Activated naive CD4-positive, alpha-beta T cell treated with anti-CD3 and anti-CD28 coated beads for 36 hours (primary cell): Measurements from ENCODE around the gene VRK1. TPM values are rescaled to one million over a fixed set of nuclear protein-coding genes. Genes with fewer than 3 reads are reported as not detected.

Source experiments
- CTCF ChIA-PET: fragments of 350-600 bp; sonication (Branson Sonifier 250); formaldehyde crosslinking; loops from one replicate; lab custom pipeline; 2021; ENCODE audit warnings: antibody characterized with exemption; lab: Charles Lee
- DNase-seq: peaks from one replicate; pipeline ENCODE4 v3.0.0-alpha.2; 2020
- H3K27ac Mint-ChIP-seq: one replicate; pipeline ENCODE4 v1.8.0; 2021; ENCODE audit warnings: mild to moderate bottlenecking, mixed read lengths
- H3K27me3 Mint-ChIP-seq: one replicate; pipeline ENCODE4 v1.8.0; 2021; ENCODE audit warnings: low read depth, mixed read lengths
- H3K36me3 Mint-ChIP-seq: one replicate; pipeline ENCODE4 v1.8.0; 2021; ENCODE audit warnings: low read depth, mixed read lengths
- H3K4me1 Mint-ChIP-seq: one replicate; pipeline ENCODE4 v1.8.0; 2021; ENCODE audit warnings: low read depth, mixed read lengths
- H3K4me3 Mint-ChIP-seq: one replicate; pipeline ENCODE4 v1.8.0; 2021; ENCODE audit warnings: mild to moderate bottlenecking, moderate library complexity, mixed read lengths
- H3K9me3 Mint-ChIP-seq: one replicate; pipeline ENCODE4 v1.8.0; 2021; ENCODE audit warnings: mixed read lengths
- intact Hi-C: fragments of 100-400 bp; cut with micrococcal nuclease; formaldehyde crosslinking; loops from one replicate; pipeline ENCODE4 v1.15.1; 2023
- total RNA-seq, 2 experiments: library from RNA; stranded (reverse); gene quantifications; one replicate each; pipeline ENCODE4 v1.2.3, GENCODE V29; 2021

Gene VRK1, protein sequence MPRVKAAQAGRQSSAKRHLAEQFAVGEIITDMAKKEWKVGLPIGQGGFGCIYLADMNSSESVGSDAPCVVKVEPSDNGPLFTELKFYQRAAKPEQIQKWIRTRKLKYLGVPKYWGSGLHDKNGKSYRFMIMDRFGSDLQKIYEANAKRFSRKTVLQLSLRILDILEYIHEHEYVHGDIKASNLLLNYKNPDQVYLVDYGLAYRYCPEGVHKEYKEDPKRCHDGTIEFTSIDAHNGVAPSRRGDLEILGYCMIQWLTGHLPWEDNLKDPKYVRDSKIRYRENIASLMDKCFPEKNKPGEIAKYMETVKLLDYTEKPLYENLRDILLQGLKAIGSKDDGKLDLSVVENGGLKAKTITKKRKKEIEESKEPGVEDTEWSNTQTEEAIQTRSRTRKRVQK
- total RNA-seq = 10 to 100 TPM; 64.9 to 74.3 TPM

DNA sequence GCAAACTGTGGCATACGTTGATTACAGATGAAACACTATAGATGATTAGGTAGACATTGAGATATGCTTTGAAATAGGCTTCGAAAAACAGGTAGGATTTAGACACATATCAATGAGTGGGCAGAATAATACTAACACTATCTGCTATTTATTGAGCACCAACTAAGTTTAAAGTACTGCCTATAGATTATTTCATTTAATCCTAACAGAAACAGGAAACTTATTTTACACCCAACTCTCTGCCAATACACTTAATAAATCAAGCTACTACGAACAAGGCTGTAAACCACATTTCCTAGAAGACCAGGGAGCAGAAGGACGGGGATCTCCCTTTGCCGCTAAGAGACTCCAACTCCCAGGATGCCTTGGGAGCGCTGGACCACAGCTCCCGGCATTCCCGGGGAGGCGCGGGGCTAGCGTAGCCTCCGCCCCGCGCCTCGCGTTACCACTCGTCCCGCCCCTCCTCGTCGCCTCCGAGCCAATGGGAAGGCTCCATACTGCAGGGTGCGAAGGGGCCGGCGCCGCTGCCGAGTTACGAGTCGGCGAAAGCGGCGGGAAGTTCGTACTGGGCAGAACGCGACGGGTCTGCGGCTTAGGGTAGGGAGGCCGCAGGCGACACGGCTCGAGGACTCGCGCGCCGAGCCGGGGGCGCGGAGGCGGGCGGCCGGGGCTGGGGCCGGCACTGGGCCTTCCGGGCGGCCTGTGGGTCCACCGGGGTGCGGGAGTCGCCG lies at the start of gene VRK1:
TSS of gene VRK1 (plus strand) at position 532 of the 731 bp plus-strand sequence. CDS start 36,090 bp downstream, outside the sequence.
- H3K27ac Mint-ChIP-seq = peak within 1 kb of the TSS; percentile 84
- H3K36me3 Mint-ChIP-seq = peaks cover 4% of the 10 kb centered on the region
- DNase-seq = peak; percentile 96
- H3K4me1 Mint-ChIP-seq = peaks cover 20% of the 10 kb centered on the region
- CTCF ChIA-PET = interaction anchor here (0.6 to 3.1 kb wide), 2 partner anchors 56 to 65 kb away, joined by 3 to 15 read pairs; no protein-coding TSS in a partner anchor
- peak within 1 kb of the TSS; percentile 92 for H3K4me3 Mint-ChIP-seq
- H3K9me3 Mint-ChIP-seq = no peaks in the 10 kb centered on the region
- no peaks in the 10 kb centered on the region for H3K27me3 Mint-ChIP-seq
- intact Hi-C loops = loop anchor here (1.0 to 5.0 kb wide), 5 partner anchors 55 to 1275 kb away; partner anchors contain the start of genes AK7, ATG2B, GSKIP and PAPOLA

DNA sequence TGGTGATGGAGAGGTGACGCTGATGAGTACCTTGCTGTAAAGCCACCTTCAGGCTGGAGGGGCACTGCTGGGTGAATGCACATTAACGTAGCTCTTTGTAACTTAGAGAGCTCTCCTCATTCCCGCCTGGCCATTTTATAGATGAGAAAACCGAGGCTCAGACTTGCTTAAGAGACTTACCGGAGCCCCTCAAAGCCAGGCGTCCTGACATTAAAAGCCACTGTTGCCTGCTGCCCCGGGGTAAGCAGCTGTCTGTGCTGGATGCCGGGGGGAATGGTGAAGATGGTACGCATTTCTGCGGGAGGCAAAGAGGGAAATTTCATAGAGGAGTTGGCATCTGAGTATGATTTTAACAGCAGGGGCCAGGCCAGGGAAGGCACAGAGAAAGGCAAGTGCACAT lies 49.6 kb upstream of the VRK1 start:
- CTCF ChIA-PET = interaction anchor here (0.7 kb wide), 1 partner anchor 149 kb away, joined by 3 read pairs; no protein-coding TSS in a partner anchor
- H3K27ac Mint-ChIP-seq = no peak overlapping the region
- no peak overlapping the region for H3K4me3 Mint-ChIP-seq
- DNase-seq = no peak
- no peaks in the 10 kb centered on the region for H3K4me1 Mint-ChIP-seq
- H3K36me3 Mint-ChIP-seq = no peaks in the 10 kb centered on the region
- H3K27me3 Mint-ChIP-seq = peaks cover 18% of the 10 kb centered on the region
- H3K9me3 Mint-ChIP-seq = no peaks in the 10 kb centered on the region
- intact Hi-C loops = no loop called here

DNA sequence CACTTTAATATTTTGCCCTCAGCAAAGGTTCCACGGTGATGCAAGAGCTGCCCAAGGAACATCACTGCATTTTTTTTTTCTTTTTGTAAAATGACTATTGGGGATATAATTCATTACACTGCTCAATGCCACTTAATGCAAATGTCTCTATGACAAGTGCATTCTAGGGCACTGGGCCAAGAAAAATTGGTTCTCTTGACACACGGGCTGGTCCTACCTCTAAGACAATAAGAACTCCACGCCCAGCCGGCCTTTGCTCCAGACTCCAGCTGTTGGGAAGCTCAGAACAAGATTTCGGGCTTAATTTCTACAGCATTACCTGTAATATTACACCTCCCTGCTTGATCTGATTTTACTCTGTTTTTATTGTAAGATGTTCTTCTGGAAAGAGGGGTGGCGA lies 48.8 kb upstream of the VRK1 start:
- CTCF ChIA-PET = interaction anchor here (0.7 kb wide), 1 partner anchor 150 kb away, joined by 3 read pairs; no protein-coding TSS in a partner anchor
- no peak overlapping the region for H3K27ac Mint-ChIP-seq
- peaks cover 15% of the 10 kb centered on the region for H3K27me3 Mint-ChIP-seq
- no peak for DNase-seq
- no peaks in the 10 kb centered on the region for H3K9me3 Mint-ChIP-seq
- H3K4me3 Mint-ChIP-seq = no peak overlapping the region
- intact Hi-C loops = no loop called here
- no peaks in the 10 kb centered on the region for H3K36me3 Mint-ChIP-seq
- H3K4me1 Mint-ChIP-seq = no peaks in the 10 kb centered on the region

DNA sequence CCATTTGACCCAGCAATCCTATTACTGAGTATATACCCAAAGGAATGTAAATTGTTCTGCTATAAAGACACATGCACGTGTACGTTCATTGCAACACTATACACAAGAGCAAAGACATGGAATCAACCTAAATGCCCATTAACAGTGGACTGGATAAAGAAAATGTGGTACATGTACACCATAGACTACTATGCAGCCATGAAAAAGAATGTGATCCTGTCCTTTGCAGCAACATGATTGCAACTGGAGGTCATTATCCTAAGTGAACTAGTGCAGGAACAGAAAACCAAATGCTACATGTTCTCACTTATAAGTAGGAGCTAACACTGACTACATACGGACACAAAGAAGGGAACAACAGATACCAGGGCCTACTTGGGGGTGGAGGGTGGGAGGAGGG lies 45.7 kb upstream of the VRK1 start:
- DNase-seq = no peak
- no peak overlapping the region for H3K27ac Mint-ChIP-seq
- intact Hi-C loops = no loop called here
- peaks cover 5% of the 10 kb centered on the region for H3K27me3 Mint-ChIP-seq
- CTCF ChIA-PET = no interaction called here
- no peaks in the 10 kb centered on the region for H3K36me3 Mint-ChIP-seq
- H3K9me3 Mint-ChIP-seq = no peaks in the 10 kb centered on the region
- H3K4me3 Mint-ChIP-seq = no peak overlapping the region
- H3K4me1 Mint-ChIP-seq = no peaks in the 10 kb centered on the region

DNA sequence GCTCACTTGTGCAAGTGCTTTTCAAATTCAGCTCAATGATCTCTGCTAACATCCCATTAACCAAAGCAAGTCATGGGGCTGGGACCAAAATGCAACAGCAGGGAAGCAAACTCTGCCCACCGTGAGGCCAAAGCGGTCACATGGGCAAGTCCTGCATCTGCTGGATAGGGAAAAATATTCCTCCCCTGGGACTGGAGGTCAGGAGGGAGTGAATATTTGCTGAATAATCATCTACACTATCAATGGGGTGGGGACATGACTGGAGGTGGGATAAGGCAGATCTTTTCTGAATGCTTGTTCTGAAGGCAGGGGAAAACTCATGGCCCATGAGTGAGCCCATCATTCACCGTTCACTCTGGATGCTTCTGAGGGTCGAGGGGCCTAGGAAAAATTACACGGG lies 45.1 kb upstream of the VRK1 start:
- no peak overlapping the region for H3K27ac Mint-ChIP-seq
- H3K27me3 Mint-ChIP-seq = peaks cover 5% of the 10 kb centered on the region
- intact Hi-C loops = no loop called here
- no peaks in the 10 kb centered on the region for H3K9me3 Mint-ChIP-seq
- H3K4me1 Mint-ChIP-seq = no peaks in the 10 kb centered on the region
- CTCF ChIA-PET = no interaction called here
- DNase-seq = no peak
- H3K4me3 Mint-ChIP-seq = no peak overlapping the region
- H3K36me3 Mint-ChIP-seq = no peaks in the 10 kb centered on the region

DNA sequence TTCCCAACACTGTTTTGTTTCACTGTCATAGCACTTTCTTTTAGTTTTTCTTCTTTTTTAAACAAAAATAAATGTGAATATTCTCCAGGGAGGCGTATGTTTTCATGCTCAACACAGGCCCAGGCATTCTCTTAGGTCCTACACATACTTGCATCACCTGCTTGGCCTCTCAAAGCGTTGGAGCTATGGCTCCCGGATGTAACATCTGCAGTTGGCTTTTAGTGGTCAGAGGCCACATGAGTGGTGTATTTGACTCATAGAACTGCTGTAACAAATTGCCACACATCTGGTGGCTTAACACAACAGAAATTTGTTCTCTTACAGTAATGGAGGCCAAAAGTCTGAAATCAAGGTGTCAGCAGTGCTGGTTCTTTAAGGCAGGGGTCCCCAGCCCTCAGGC lies 44.6 kb upstream of the VRK1 start:
- CTCF ChIA-PET = no interaction called here
- DNase-seq = no peak
- intact Hi-C loops = no loop called here
- H3K9me3 Mint-ChIP-seq = no peaks in the 10 kb centered on the region
- H3K27ac Mint-ChIP-seq = no peak overlapping the region
- H3K4me3 Mint-ChIP-seq = no peak overlapping the region
- peaks cover 5% of the 10 kb centered on the region for H3K27me3 Mint-ChIP-seq
- H3K36me3 Mint-ChIP-seq = no peaks in the 10 kb centered on the region
- no peaks in the 10 kb centered on the region for H3K4me1 Mint-ChIP-seq

DNA sequence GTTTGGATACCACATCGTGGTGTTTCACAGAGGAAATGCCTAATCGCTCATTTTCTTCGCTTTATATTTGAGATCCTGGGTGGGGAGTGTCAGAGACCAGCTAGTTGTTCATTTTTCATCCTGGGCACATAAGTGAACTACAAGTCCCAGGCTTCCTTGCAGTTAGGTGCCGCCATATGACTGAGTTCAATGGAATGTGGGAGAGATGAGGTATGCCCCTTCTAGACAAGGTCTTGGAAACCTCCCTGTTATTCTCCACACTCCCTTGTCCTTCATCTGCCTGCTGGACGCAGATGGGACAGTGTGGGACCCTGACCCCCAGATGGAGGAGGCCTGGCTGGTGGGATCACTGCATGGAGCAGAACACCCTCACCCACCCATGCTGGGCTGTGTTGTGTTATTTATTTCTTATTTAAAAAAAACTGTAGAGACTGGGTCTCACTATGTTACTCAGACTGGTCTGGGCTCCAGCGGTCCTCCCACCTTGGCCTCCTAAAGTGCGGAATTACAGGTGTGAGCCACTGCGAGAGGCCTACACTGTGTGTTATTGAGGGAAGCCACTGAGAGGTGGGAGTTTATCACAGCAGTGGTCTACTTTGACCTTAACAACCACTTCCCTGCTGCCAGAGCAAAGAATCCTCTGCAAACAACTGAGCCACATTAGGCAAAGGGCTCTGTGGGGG lies 42.9 kb upstream of the VRK1 start:
- CTCF ChIA-PET = no interaction called here
- no peaks in the 10 kb centered on the region for H3K9me3 Mint-ChIP-seq
- no peak overlapping the region for H3K27ac Mint-ChIP-seq
- no peaks in the 10 kb centered on the region for H3K4me1 Mint-ChIP-seq
- H3K4me3 Mint-ChIP-seq = no peak overlapping the region
- no peak for DNase-seq
- intact Hi-C loops = no loop called here
- peaks cover 5% of the 10 kb centered on the region for H3K27me3 Mint-ChIP-seq
- no peaks in the 10 kb centered on the region for H3K36me3 Mint-ChIP-seq

DNA sequence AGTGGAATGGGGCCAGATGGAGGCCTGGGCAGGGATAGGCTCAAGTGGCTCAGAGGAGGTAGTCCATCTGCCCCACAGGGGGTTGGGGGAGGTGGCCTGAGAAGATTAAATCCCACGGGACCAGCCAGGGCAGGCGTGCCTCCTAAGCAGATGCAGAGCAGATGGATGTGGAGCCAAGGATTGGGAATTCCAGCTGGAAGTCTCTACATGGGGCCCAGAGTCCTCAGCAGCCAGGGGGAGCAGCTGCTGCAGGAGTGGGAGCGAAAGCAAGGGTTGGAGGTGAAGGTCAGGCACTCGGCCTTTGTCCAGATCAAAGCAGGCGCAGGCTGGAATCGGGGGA lies 42.4 kb upstream of the VRK1 start:
- Mint-ChIP-seq H3K4me1 (no peaks in the 10 kb centered on the region), H3K27me3 (peaks cover 5% of the 10 kb centered on the region), H3K27ac (no peak overlapping the region), H3K9me3 (no peaks in the 10 kb centered on the region), H3K4me3 (no peak overlapping the region), H3K36me3 (no peaks in the 10 kb centered on the region)
- no peak for DNase-seq
- CTCF ChIA-PET = no interaction called here
- intact Hi-C loops = no loop called here

DNA sequence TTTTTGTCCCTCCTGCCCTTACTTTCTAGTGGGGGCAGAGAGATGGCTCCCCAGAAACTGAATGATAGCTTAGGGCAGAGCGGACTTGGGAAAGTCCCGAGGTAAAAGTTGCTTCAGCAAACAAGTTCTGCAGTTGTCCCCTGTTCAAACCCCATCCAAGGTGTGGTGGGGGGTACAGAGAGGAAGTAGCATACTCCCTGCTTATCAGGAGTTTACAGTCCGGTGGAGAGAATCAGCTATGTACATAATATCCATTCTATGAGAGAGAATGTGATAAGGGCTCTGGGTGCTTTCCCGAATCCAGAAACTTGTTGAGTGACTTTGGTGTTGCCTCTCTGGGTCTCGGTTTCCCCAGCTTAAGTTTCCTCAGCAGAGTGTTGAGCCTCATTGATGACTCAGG lies 40.4 kb upstream of the VRK1 start:
- H3K4me3 Mint-ChIP-seq = no peak overlapping the region
- no peaks in the 10 kb centered on the region for H3K36me3 Mint-ChIP-seq
- DNase-seq = no peak
- CTCF ChIA-PET = no interaction called here
- peaks cover 5% of the 10 kb centered on the region for H3K27me3 Mint-ChIP-seq
- H3K9me3 Mint-ChIP-seq = no peaks in the 10 kb centered on the region
- intact Hi-C loops = no loop called here
- H3K4me1 Mint-ChIP-seq = no peaks in the 10 kb centered on the region
- H3K27ac Mint-ChIP-seq = no peak overlapping the region

DNA sequence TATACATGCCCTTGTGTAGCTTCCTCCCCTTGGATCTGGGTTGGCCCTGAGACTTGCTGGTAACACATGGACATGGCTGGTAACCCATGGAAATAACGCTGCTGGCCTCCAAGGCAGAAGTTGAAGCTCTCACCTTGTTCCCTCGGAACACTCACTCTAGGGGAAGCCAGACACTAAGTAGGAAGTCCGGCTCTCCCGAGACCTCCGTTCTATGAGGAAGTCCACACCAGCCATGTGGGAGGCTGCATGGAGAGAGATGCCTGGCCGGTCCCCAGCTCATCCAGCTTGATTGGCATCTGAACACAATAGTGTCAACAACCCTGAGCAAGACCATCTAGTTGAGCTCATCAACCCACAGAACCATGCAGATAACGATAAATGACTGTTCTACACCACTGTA lies 39.7 kb upstream of the VRK1 start:
- peaks cover 5% of the 10 kb centered on the region for H3K27me3 Mint-ChIP-seq
- no peak overlapping the region for H3K27ac Mint-ChIP-seq
- no peaks in the 10 kb centered on the region for H3K4me1 Mint-ChIP-seq
- H3K4me3 Mint-ChIP-seq = no peak overlapping the region
- no peaks in the 10 kb centered on the region for H3K9me3 Mint-ChIP-seq
- CTCF ChIA-PET = no interaction called here
- H3K36me3 Mint-ChIP-seq = no peaks in the 10 kb centered on the region
- intact Hi-C loops = no loop called here
- no peak for DNase-seq

DNA sequence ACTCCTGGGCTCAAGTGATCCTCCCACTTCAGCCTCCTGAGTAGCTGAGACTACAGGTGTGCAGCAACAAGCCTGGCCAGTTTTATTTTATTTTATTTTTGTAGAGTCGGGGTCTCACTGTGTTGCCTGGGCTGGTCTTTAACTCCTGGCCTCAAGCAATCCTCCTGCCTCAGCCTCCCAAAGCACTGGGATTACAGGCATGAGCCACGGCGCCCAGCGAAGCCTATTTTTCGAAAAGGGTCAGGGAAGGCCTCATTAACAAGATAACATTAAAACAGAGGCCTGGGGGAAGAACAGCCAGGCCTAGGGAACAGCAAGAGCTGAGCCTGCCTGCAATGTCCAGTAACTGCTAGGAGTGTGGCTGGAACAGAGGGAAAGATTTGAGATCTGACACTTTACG lies 36.1 kb upstream of the VRK1 start:
- Mint-ChIP-seq H3K27me3 (peaks cover 2% of the 10 kb centered on the region), H3K36me3 (no peaks in the 10 kb centered on the region), H3K4me3 (no peak overlapping the region), H3K27ac (no peak overlapping the region), H3K4me1 (no peaks in the 10 kb centered on the region), H3K9me3 (no peaks in the 10 kb centered on the region)
- CTCF ChIA-PET = interaction anchor here (0.6 kb wide), 1 partner anchor 1139 kb away, joined by 3 read pairs; no protein-coding TSS in a partner anchor
- no peak for DNase-seq
- intact Hi-C loops = no loop called here

DNA sequence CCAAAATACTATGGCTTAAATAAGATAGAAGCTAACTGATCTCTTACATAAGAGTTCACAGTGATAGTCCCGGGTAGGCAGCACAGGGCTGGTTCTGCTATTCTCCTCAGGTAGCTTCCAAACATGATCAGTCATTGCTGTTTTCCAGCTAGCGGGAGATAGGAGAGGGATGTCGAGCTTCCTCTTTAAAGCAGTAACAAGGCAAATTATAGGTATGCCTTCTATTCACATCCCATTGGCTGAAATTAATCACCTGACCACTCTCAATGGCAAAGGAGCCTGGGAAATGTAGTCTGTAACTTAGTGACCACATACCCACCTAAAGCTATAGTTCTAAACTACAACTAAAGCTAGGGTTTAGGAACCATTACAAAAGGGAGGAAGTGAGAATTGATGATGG lies 34.5 kb upstream of the VRK1 start:
- no peaks in the 10 kb centered on the region for H3K9me3 Mint-ChIP-seq
- CTCF ChIA-PET = no interaction called here
- peak; percentile 25 for DNase-seq
- H3K27ac Mint-ChIP-seq = no peak overlapping the region
- H3K27me3 Mint-ChIP-seq = peaks cover 6% of the 10 kb centered on the region
- peak overlapping the region; percentile 64 for H3K4me3 Mint-ChIP-seq
- H3K4me1 Mint-ChIP-seq = no peaks in the 10 kb centered on the region
- intact Hi-C loops = no loop called here
- H3K36me3 Mint-ChIP-seq = no peaks in the 10 kb centered on the region
